ENCODE measurements around the gene HTR3C. TPM values are rescaled to one million over a fixed set of nuclear protein-coding genes. Genes with fewer than 3 reads are reported as not detected.

HTR3C gene, protein sequence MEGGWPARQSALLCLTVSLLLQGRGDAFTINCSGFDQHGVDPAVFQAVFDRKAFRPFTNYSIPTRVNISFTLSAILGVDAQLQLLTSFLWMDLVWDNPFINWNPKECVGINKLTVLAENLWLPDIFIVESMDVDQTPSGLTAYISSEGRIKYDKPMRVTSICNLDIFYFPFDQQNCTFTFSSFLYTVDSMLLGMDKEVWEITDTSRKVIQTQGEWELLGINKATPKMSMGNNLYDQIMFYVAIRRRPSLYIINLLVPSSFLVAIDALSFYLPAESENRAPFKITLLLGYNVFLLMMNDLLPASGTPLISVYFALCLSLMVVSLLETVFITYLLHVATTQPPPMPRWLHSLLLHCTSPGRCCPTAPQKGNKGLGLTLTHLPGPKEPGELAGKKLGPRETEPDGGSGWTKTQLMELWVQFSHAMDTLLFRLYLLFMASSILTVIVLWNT
- not detected for total RNA-seq
- polyA plus RNA-seq, result not detected
- long read RNA-seq, donor 1, result 0 reads
- long read RNA-seq, donor 2, result 0 reads

DNA sequence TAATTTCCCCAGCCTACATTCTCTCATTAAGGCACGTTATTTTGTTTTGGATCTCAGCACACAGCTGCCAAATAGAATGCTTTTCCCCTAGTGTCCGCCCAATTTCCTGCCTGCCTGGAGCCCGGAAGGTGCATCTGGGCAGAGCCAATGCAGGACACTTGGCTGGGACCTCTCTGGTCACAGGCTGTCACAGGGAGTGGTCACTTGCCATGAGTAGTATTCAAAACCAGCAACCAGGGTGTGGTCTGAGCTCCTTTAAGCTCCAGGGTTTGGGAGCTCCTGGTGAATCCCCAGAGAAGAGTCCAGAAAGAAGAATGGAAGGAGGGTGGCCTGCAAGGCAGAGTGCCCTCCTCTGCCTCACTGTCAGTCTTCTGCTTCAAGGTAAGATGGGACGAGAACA is at the start of gene HTR3C:
HTR3C (plus strand) TSS at position 281 of the 400 bp plus-strand sequence; CDS start at position 315, 34 bp downstream.
- Histone ChIP-seq H3K9me3 (no peaks in the 10 kb centered on the region), H3K36me3 (no peaks in the 10 kb centered on the region), H3K4me1 (no peaks in the 10 kb centered on the region), H3K27ac (no peak within 1 kb of the TSS), H3K4me3 (no peak within 1 kb of the TSS), H3K27me3 (replicated peaks in 1 of 7) (peaks cover 0 to 5% (median 0%) of the 10 kb centered on the region in 7 donors)
- 50 to 60% (median 59%) methylated on average over 4 of the region's 4 CpGs for WGBS, 5 donors
- intact Hi-C loops (cut with DNase I; ENCODE audit: low total_unique reads), result no loop called here
- no peak for TF ChIP-seq POLR2AphosphoS5 (IDR thresholded peaks at IDR 0.05)
- TF ChIP-seq, protein P1, sequence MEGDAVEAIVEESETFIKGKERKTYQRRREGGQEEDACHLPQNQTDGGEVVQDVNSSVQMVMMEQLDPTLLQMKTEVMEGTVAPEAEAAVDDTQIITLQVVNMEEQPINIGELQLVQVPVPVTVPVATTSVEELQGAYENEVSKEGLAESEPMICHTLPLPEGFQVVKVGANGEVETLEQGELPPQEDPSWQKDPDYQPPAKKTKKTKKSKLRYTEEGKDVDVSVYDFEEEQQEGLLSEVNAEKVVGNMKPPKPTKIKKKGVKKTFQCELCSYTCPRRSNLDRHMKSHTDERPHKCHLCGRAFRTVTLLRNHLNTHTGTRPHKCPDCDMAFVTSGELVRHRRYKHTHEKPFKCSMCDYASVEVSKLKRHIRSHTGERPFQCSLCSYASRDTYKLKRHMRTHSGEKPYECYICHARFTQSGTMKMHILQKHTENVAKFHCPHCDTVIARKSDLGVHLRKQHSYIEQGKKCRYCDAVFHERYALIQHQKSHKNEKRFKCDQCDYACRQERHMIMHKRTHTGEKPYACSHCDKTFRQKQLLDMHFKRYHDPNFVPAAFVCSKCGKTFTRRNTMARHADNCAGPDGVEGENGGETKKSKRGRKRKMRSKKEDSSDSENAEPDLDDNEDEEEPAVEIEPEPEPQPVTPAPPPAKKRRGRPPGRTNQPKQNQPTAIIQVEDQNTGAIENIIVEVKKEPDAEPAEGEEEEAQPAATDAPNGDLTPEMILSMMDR (IDR thresholded peaks at IDR 0.05 in 8 of 11, conservative IDR thresholded peaks at IDR 0.05 in 3 of 11), result no peak
- no peak for TF ChIP-seq POLR2A (IDR thresholded peaks at IDR 0.05)
- DNase-seq, result no peak

DNA sequence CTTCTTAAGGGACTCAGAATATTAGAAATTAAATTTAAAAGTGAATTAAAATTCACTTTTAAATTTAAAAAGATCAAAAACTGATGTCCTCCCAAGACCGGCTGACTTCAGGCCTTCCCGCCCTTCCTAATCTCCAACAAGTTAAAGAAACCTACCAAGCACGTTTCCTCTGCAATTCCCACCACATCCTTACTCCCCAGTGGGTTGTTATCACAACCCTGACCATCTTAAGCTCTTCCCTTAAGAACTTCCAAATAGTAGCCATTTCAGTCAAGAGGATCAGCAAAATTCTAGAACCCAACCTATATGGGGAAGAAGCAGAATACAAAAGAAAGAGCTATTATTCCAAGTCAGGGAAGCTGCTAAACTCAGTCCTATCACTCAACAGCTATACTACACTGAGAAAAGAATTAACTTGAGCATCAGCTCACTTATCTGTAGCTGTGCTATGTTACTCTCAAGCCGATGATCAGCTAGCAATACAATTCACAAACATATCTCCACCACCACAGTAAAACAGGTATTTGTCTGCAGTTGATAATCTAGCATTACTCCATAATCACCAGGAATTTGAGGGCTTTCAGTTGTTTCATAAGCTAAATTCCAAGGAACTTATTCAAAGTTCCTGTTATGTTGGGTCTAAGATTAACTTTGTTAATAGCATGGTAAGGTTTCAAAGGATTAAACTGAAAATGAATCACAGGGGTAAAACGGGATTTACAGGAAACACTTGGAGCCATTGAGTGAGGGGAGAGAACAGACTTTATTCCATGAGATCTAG is 49.5 kb upstream of the HTR3C start:
- 91 to 96% (median 92%) methylated on average over 5 of the region's 5 CpGs for WGBS, 5 donors
- DNase-seq, result no peak
- TF ChIP-seq POLR2A (IDR thresholded peaks at IDR 0.05), result no peak
- no peak for TF ChIP-seq POLR2AphosphoS5 (IDR thresholded peaks at IDR 0.05)
- TF ChIP-seq, protein P1 (IDR thresholded peaks at IDR 0.05 in 8 of 11, conservative IDR thresholded peaks at IDR 0.05 in 3 of 11), result no peak
- Histone ChIP-seq H3K9me3 (no peaks in the 10 kb centered on the region), H3K4me3 (no peak overlapping the region), H3K27ac (peak overlapping the region in 5 of 8 donors; percentile 7 to 37 (median 17)), H3K36me3 (peaks cover 0 to 40% (median 0%) of the 10 kb centered on the region in 6 donors), H3K27me3 (replicated peaks in 1 of 7) (no peaks in the 10 kb centered on the region), H3K4me1 (peaks cover 0 to 42% (median 31%) of the 10 kb centered on the region in 6 donors)
- intact Hi-C loops (cut with DNase I; ENCODE audit: low total_unique reads), result no loop called here

DNA sequence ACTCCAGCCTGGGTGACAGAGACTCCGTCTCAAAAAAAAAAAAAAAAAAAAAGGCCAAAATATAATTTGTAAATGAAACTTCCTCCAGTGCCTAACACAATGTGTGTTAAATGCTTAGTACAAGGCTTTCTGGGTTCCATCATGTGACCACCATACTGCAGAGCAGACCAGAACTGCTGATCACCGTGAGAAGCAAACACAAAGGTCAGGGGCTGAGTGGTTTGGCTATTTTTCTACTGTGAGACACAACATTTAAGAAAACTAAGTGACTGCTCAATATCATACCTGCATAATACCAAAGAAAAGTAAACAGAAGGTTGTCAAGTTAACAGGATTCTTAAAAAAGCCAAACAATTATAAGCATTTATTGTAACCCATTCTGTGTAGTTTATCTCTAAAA is 48.4 kb upstream of the HTR3C start:
- Histone ChIP-seq H3K36me3 (peaks cover 0 to 43% (median 2%) of the 10 kb centered on the region in 6 donors), H3K27me3 (replicated peaks in 1 of 7) (no peaks in the 10 kb centered on the region), H3K4me1 (peaks cover 0 to 46% (median 36%) of the 10 kb centered on the region in 6 donors), H3K9me3 (no peaks in the 10 kb centered on the region), H3K27ac (peak overlapping the region in 4 of 8 donors; percentile 28 to 60 (median 43)), H3K4me3 (no peak overlapping the region)
- no peak for DNase-seq
- intact Hi-C loops (cut with DNase I; ENCODE audit: low total_unique reads), result no loop called here
- TF ChIP-seq POLR2AphosphoS5 (IDR thresholded peaks at IDR 0.05) (no peak), POLR2A (IDR thresholded peaks at IDR 0.05) (no peak)
- TF ChIP-seq, protein P1 (IDR thresholded peaks at IDR 0.05 in 8 of 11, conservative IDR thresholded peaks at IDR 0.05 in 3 of 11), result no peak
- WGBS, 5 donors, result 74 to 96% (median 85%) methylated on average over 2 of the region's 2 CpGs

Measured in spleen (tissue), 13 donors.